Measurements from ENCODE around the gene APCDD1. TPM values are rescaled to one million over a fixed set of nuclear protein-coding genes. Genes with fewer than 3 reads are reported as not detected.

The APCDD1 gene
- total RNA-seq, 1 donor from 2014 or later: 2.6 TPM

GRCh38 chr18:10471574-10471973 lies 17.1 kb downstream of the APCDD1 start:
- H3K27me3 ChIP-seq (ENCODE audit: control insufficient read depth in 3 of 3, insufficient read depth in 3 of 3, low read length in 3 of 3): peaks cover 0 to 2% (median 0%) of the 10 kb centered on the region in 3 donors
- H3K36me3 ChIP-seq (ENCODE audit: control insufficient read depth in 3 of 3, insufficient read depth in 3 of 3, low read length in 3 of 3): no peaks in the 10 kb centered on the region
- H3K9ac ChIP-seq (ENCODE audit: low read depth in 1 of 3, low read length in 3 of 3): no peak overlapping the region
- H3K9me3 ChIP-seq (ENCODE audit: control insufficient read depth in 3 of 3, low read length in 3 of 3): no peaks in the 10 kb centered on the region
- H3K27ac ChIP-seq (ENCODE audit: low read depth, low read length): no peak overlapping the region
- no peak overlapping the region for H3K4me3 ChIP-seq (ENCODE audit: low read length in 3 of 3)
- H3K4me1 ChIP-seq (ENCODE audit: control insufficient read depth in 3 of 3, insufficient read depth in 3 of 3, low read length in 3 of 3): peaks cover 0 to 6% (median 2%) of the 10 kb centered on the region in 3 donors

DNA sequence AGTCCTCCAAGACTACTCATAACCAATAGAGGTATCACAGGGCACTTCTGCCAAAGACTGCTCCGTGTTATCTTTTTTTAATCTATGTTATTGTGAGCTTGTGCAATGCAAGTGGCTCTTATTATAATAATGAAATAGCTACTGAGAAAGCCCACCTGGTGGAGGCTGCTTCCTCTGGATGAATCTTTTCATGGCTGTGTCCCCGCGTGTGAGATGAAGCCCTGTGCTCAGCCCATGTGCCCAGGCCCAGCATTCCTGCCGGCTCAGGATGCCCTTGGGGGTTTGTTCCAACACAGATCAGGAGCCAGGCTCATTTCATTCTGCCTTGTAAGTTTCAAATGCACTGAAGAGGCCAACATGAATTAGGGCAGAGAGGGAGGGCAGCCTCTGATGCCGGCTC lies 18.7 kb downstream of the APCDD1 start:
- Histone ChIP-seq H3K27me3 (ENCODE audit: control insufficient read depth in 3 of 3, insufficient read depth in 3 of 3, low read length in 3 of 3) (peaks cover 0 to 7% (median 3%) of the 10 kb centered on the region in 3 donors), H3K36me3 (ENCODE audit: control insufficient read depth in 3 of 3, insufficient read depth in 3 of 3, low read length in 3 of 3) (no peaks in the 10 kb centered on the region), H3K9me3 (ENCODE audit: control insufficient read depth in 3 of 3, low read length in 3 of 3) (no peaks in the 10 kb centered on the region), H3K27ac (ENCODE audit: low read depth, low read length) (no peak overlapping the region), H3K9ac (ENCODE audit: low read depth in 1 of 3, low read length in 3 of 3) (no peak overlapping the region), H3K4me3 (ENCODE audit: low read length in 3 of 3) (no peak overlapping the region), H3K4me1 (ENCODE audit: control insufficient read depth in 3 of 3, insufficient read depth in 3 of 3, low read length in 3 of 3) (peaks cover 0 to 10% (median 7%) of the 10 kb centered on the region in 3 donors)

- Histone ChIP-seq H3K36me3 (ENCODE audit: control insufficient read depth in 3 of 3, insufficient read depth in 3 of 3, low read length in 3 of 3) (no peaks in the 10 kb centered on the region), H3K27me3 (ENCODE audit: control insufficient read depth in 3 of 3, insufficient read depth in 3 of 3, low read length in 3 of 3) (peaks cover 0 to 7% (median 4%) of the 10 kb centered on the region in 3 donors), H3K9ac (ENCODE audit: low read depth in 1 of 3, low read length in 3 of 3) (no peak overlapping the region), H3K9me3 (ENCODE audit: control insufficient read depth in 3 of 3, low read length in 3 of 3) (no peaks in the 10 kb centered on the region), H3K4me1 (ENCODE audit: control insufficient read depth in 3 of 3, insufficient read depth in 3 of 3, low read length in 3 of 3) (peaks cover 0 to 12% (median 7%) of the 10 kb centered on the region in 3 donors), H3K27ac (ENCODE audit: low read depth, low read length) (no peak overlapping the region), H3K4me3 (ENCODE audit: low read length in 3 of 3) (no peak overlapping the region)
Observed at GRCh38 chr18:10474309-10474708, 19.9 kb downstream of the APCDD1 start.

DNA sequence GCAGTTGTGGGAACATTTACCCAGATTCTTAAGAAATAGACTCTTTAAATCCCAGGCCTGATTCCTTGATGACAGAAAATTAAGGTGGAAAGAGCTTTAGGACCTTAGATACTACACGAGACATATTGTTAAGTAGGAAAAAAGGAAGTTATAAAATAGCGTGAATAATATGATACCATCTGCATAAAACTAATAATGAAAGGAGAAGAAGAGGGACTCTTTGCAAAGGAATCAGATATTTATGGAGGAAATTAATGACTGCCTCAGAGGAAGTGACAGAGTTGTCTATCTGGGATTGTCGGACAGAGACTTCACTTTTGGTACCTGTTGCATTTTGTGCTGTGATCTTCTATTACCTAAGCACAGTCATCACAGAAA lies 20.8 kb downstream of the APCDD1 start:
- no peak overlapping the region for H3K4me3 ChIP-seq (ENCODE audit: low read length in 3 of 3)
- H3K9ac ChIP-seq (ENCODE audit: low read depth in 1 of 3, low read length in 3 of 3): no peak overlapping the region
- no peak overlapping the region for H3K27ac ChIP-seq (ENCODE audit: low read depth, low read length)
- peaks cover 0 to 7% (median 4%) of the 10 kb centered on the region in 3 donors for H3K27me3 ChIP-seq (ENCODE audit: control insufficient read depth in 3 of 3, insufficient read depth in 3 of 3, low read length in 3 of 3)
- H3K36me3 ChIP-seq (ENCODE audit: control insufficient read depth in 3 of 3, insufficient read depth in 3 of 3, low read length in 3 of 3): no peaks in the 10 kb centered on the region
- H3K9me3 ChIP-seq (ENCODE audit: control insufficient read depth in 3 of 3, low read length in 3 of 3): no peaks in the 10 kb centered on the region
- peaks cover 0 to 12% (median 7%) of the 10 kb centered on the region in 3 donors for H3K4me1 ChIP-seq (ENCODE audit: control insufficient read depth in 3 of 3, insufficient read depth in 3 of 3, low read length in 3 of 3)

GRCh38 chr18:10475654-10476291 lies 21.3 kb downstream of the APCDD1 start:
- Histone ChIP-seq H3K27ac (ENCODE audit: low read depth, low read length) (no peak overlapping the region), H3K4me3 (ENCODE audit: low read length in 3 of 3) (no peak overlapping the region), H3K4me1 (ENCODE audit: control insufficient read depth in 3 of 3, insufficient read depth in 3 of 3, low read length in 3 of 3) (peaks cover 0 to 12% (median 7%) of the 10 kb centered on the region in 3 donors), H3K27me3 (ENCODE audit: control insufficient read depth in 3 of 3, insufficient read depth in 3 of 3, low read length in 3 of 3) (peaks cover 0 to 7% (median 4%) of the 10 kb centered on the region in 3 donors), H3K9me3 (ENCODE audit: control insufficient read depth in 3 of 3, low read length in 3 of 3) (no peaks in the 10 kb centered on the region), H3K9ac (ENCODE audit: low read depth in 1 of 3, low read length in 3 of 3) (no peak overlapping the region), H3K36me3 (ENCODE audit: control insufficient read depth in 3 of 3, insufficient read depth in 3 of 3, low read length in 3 of 3) (no peaks in the 10 kb centered on the region)

GRCh38 chr18:10476338-10476791 lies 21.9 kb downstream of the APCDD1 start:
- Histone ChIP-seq H3K27ac (ENCODE audit: low read depth, low read length) (no peak overlapping the region), H3K27me3 (ENCODE audit: control insufficient read depth in 3 of 3, insufficient read depth in 3 of 3, low read length in 3 of 3) (peaks cover 0 to 7% (median 4%) of the 10 kb centered on the region in 3 donors), H3K36me3 (ENCODE audit: control insufficient read depth in 3 of 3, insufficient read depth in 3 of 3, low read length in 3 of 3) (no peaks in the 10 kb centered on the region), H3K4me3 (ENCODE audit: low read length in 3 of 3) (no peak overlapping the region), H3K9ac (ENCODE audit: low read depth in 1 of 3, low read length in 3 of 3) (no peak overlapping the region), H3K9me3 (ENCODE audit: control insufficient read depth in 3 of 3, low read length in 3 of 3) (no peaks in the 10 kb centered on the region), H3K4me1 (ENCODE audit: control insufficient read depth in 3 of 3, insufficient read depth in 3 of 3, low read length in 3 of 3) (peaks cover 0 to 12% (median 7%) of the 10 kb centered on the region in 3 donors)

- Histone ChIP-seq H3K36me3 (ENCODE audit: control insufficient read depth in 3 of 3, insufficient read depth in 3 of 3, low read length in 3 of 3) (no peaks in the 10 kb centered on the region), H3K27ac (ENCODE audit: low read depth, low read length) (no peak overlapping the region), H3K9me3 (ENCODE audit: control insufficient read depth in 3 of 3, low read length in 3 of 3) (no peaks in the 10 kb centered on the region), H3K4me3 (ENCODE audit: low read length in 3 of 3) (no peak overlapping the region), H3K27me3 (ENCODE audit: control insufficient read depth in 3 of 3, insufficient read depth in 3 of 3, low read length in 3 of 3) (peaks cover 0 to 7% (median 4%) of the 10 kb centered on the region in 3 donors), H3K4me1 (ENCODE audit: control insufficient read depth in 3 of 3, insufficient read depth in 3 of 3, low read length in 3 of 3) (peaks cover 0 to 12% (median 7%) of the 10 kb centered on the region in 3 donors), H3K9ac (ENCODE audit: low read depth in 1 of 3, low read length in 3 of 3) (no peak overlapping the region)
Observed at GRCh38 chr18:10477121-10477862, 22.9 kb downstream of the APCDD1 start.

- Histone ChIP-seq H3K4me1 (ENCODE audit: control insufficient read depth in 3 of 3, insufficient read depth in 3 of 3, low read length in 3 of 3) (peaks cover 0 to 12% (median 7%) of the 10 kb centered on the region in 3 donors), H3K36me3 (ENCODE audit: control insufficient read depth in 3 of 3, insufficient read depth in 3 of 3, low read length in 3 of 3) (no peaks in the 10 kb centered on the region), H3K9ac (ENCODE audit: low read depth in 1 of 3, low read length in 3 of 3) (no peak overlapping the region), H3K27ac (ENCODE audit: low read depth, low read length) (no peak overlapping the region), H3K9me3 (ENCODE audit: control insufficient read depth in 3 of 3, low read length in 3 of 3) (no peaks in the 10 kb centered on the region), H3K27me3 (ENCODE audit: control insufficient read depth in 3 of 3, insufficient read depth in 3 of 3, low read length in 3 of 3) (peaks cover 0 to 7% (median 4%) of the 10 kb centered on the region in 3 donors), H3K4me3 (ENCODE audit: low read length in 3 of 3) (no peak overlapping the region)
Observed at GRCh38 chr18:10477863-10478260, 23.4 kb downstream of the APCDD1 start.

GRCh38 chr18:10481831-10482230 lies 27.4 kb downstream of the APCDD1 start:
- Histone ChIP-seq H3K27ac (ENCODE audit: low read depth, low read length) (no peak overlapping the region), H3K27me3 (ENCODE audit: control insufficient read depth in 3 of 3, insufficient read depth in 3 of 3, low read length in 3 of 3) (peaks cover 0 to 4% (median 2%) of the 10 kb centered on the region in 3 donors), H3K36me3 (ENCODE audit: control insufficient read depth in 3 of 3, insufficient read depth in 3 of 3, low read length in 3 of 3) (no peaks in the 10 kb centered on the region), H3K4me3 (ENCODE audit: low read length in 3 of 3) (no peak overlapping the region), H3K9me3 (ENCODE audit: control insufficient read depth in 3 of 3, low read length in 3 of 3) (no peaks in the 10 kb centered on the region), H3K4me1 (ENCODE audit: control insufficient read depth in 3 of 3, insufficient read depth in 3 of 3, low read length in 3 of 3) (peaks cover 2 to 4% (median 4%) of the 10 kb centered on the region in 3 donors), H3K9ac (ENCODE audit: low read depth in 1 of 3, low read length in 3 of 3) (no peak overlapping the region)

Measured in skeletal muscle tissue (tissue), 4 donors.